ENCODE results near the gene RPP25L. TPM values are rescaled to one million over a fixed set of nuclear protein-coding genes. Genes with fewer than 3 reads are reported as not detected.

RPP25L gene
- polyA plus RNA-seq, 1 experiment = 38.8 TPM

- peaks cover 14% of the 10 kb centered on the region for H3K27me3 ChIP-seq (ENCODE audit: control insufficient read depth, insufficient read depth, low read length)
- H3K4me3 ChIP-seq (ENCODE audit: low read depth, low read length) = no peak overlapping the region
- no peak for TF ChIP-seq CTCF (IDR thresholded peaks at IDR 0.05; ENCODE audit: insufficient read depth, low read depth, low read length)
- H3K36me3 ChIP-seq (ENCODE audit: control insufficient read depth, insufficient read depth, low read length) = no peaks in the 10 kb centered on the region
- POLR2A ChIA-PET = no interaction called here
- CTCF ChIA-PET = interaction anchor here (1.2 kb wide), 1 partner anchor 35 kb away, joined by 3 read pairs; no protein-coding TSS in a partner anchor
- DNase-seq (ENCODE audit: low read depth) = no peak
These were observed 43.8 kb downstream of the RPP25L start for GRCh38 chr9:34568133-34568532.

GRCh38 chr9:34566972-34567371 is 44.9 kb downstream of the RPP25L start:
- H3K27me3 ChIP-seq (ENCODE audit: control insufficient read depth, insufficient read depth, low read length) = peaks cover 14% of the 10 kb centered on the region
- CTCF ChIA-PET = interaction anchor here (1.2 kb wide), 1 partner anchor 37 kb away, joined by 3 read pairs; no protein-coding TSS in a partner anchor
- TF ChIP-seq CTCF (IDR thresholded peaks at IDR 0.05; ENCODE audit: insufficient read depth, low read depth, low read length) = no peak

GRCh38 chr9:34566322-34566721 is 45.6 kb downstream of the RPP25L start:
- Histone ChIP-seq H3K4me3 (ENCODE audit: low read depth, low read length) (no peak overlapping the region), H3K36me3 (ENCODE audit: control insufficient read depth, insufficient read depth, low read length) (no peaks in the 10 kb centered on the region), H3K27me3 (ENCODE audit: control insufficient read depth, insufficient read depth, low read length) (peaks cover 12% of the 10 kb centered on the region)
- ChIA-PET POLR2A (no interaction called here), CTCF (no interaction called here)
- DNase-seq (ENCODE audit: low read depth) = no peak
- no peak for TF ChIP-seq CTCF (IDR thresholded peaks at IDR 0.05; ENCODE audit: insufficient read depth, low read depth, low read length)

More at GRCh38 chr9:34566972-34567371, 44.9 kb downstream of the RPP25L start:
- Histone ChIP-seq H3K4me3 (ENCODE audit: low read depth, low read length) (no peak overlapping the region), H3K36me3 (ENCODE audit: control insufficient read depth, insufficient read depth, low read length) (no peaks in the 10 kb centered on the region)
- POLR2A ChIA-PET = no interaction called here
- no peak for DNase-seq (ENCODE audit: low read depth)

GRCh38 chr9:34565856-34566255 is 46.0 kb downstream of the RPP25L start:
- ChIA-PET POLR2A (no interaction called here), CTCF (no interaction called here)
- DNase-seq (ENCODE audit: low read depth) = no peak
- TF ChIP-seq CTCF (IDR thresholded peaks at IDR 0.05; ENCODE audit: insufficient read depth, low read depth, low read length) = no peak
- H3K4me3 ChIP-seq (ENCODE audit: low read depth, low read length) = no peak overlapping the region
- peaks cover 12% of the 10 kb centered on the region for H3K27me3 ChIP-seq (ENCODE audit: control insufficient read depth, insufficient read depth, low read length)
- H3K36me3 ChIP-seq (ENCODE audit: control insufficient read depth, insufficient read depth, low read length) = no peaks in the 10 kb centered on the region

- POLR2A ChIA-PET = no interaction called here
- Histone ChIP-seq H3K4me3 (ENCODE audit: low read depth, low read length) (no peak overlapping the region), H3K27me3 (ENCODE audit: control insufficient read depth, insufficient read depth, low read length) (peaks cover 7% of the 10 kb centered on the region), H3K36me3 (ENCODE audit: control insufficient read depth, insufficient read depth, low read length) (no peaks in the 10 kb centered on the region)
- CTCF ChIA-PET = interaction anchor here (2.5 to 3.8 kb wide), 2 partner anchors 17 to 27 kb away, joined by 8 to 16 read pairs; no protein-coding TSS in a partner anchor
- TF ChIP-seq CTCF (IDR thresholded peaks at IDR 0.05; ENCODE audit: insufficient read depth, low read depth, low read length) = no peak
- no peak for DNase-seq (ENCODE audit: low read depth)
These were observed 47.3 kb downstream of the RPP25L start for GRCh38 chr9:34564617-34565016.
